HEK293 (cell line): Measurements from ENCODE around the gene SLC1A7.

Source experiments
- BCL6B ChIP-seq: fragments of 450-650 bp; formaldehyde crosslinking; IDR thresholded peaks from 2 replicates; pipeline ENCODE4 v1.5.1; 2017; ENCODE audit warnings: missing biosample characterization, missing genetic modification characterization
- CTCF ChIP-seq: fragments of 450-650 bp; formaldehyde crosslinking; IDR thresholded peaks from 2 replicates; pipeline ENCODE4 v1.5.1; 2016; ENCODE audit warnings: missing biosample characterization, missing genetic modification characterization
- ELK4 ChIP-seq: IDR thresholded peaks from 2 replicates; pipeline ENCODE4 v1.6.1; 2011; ENCODE audit warnings: mild to moderate bottlenecking, low read depth, low read length, borderline replicate concordance
- GLIS2 ChIP-seq: fragments of 450-650 bp; formaldehyde crosslinking; IDR thresholded peaks from 2 replicates; pipeline ENCODE4 v1.5.1; 2016; ENCODE audit warnings: missing biosample characterization, missing genetic modification characterization
- KLF10 ChIP-seq: fragments of 450-650 bp; IDR thresholded peaks from 2 replicates; pipeline ENCODE4 v1.5.1; 2018; ENCODE audit warnings: missing biosample characterization, mild to moderate bottlenecking, missing genetic modification characterization
- PATZ1 ChIP-seq: fragments of 450-650 bp; formaldehyde crosslinking; IDR thresholded peaks from 2 replicates; pipeline ENCODE4 v1.5.1; 2016; ENCODE audit warnings: missing biosample characterization, missing genetic modification characterization
- ZBTB48 ChIP-seq: fragments of 450-650 bp; formaldehyde crosslinking; IDR thresholded peaks from 2 replicates; pipeline ENCODE4 v1.5.1; 2016; ENCODE audit warnings: missing biosample characterization, missing genetic modification characterization
- ZBTB8A ChIP-seq: fragments of 450-650 bp; formaldehyde crosslinking; IDR thresholded peaks from 2 replicates; pipeline ENCODE4 v1.5.1; 2016; ENCODE audit warnings: missing biosample characterization, missing genetic modification characterization
- ZEB2 ChIP-seq: fragments of 450-650 bp; formaldehyde crosslinking; IDR thresholded peaks from 2 replicates; pipeline ENCODE4 v1.5.1; 2016; ENCODE audit warnings: missing biosample characterization, missing genetic modification characterization
- ZNF121 ChIP-seq: fragments of 450-650 bp; formaldehyde crosslinking; IDR thresholded peaks from 2 replicates; pipeline ENCODE4 v1.5.1; 2016; ENCODE audit warnings: missing biosample characterization, missing genetic modification characterization
- ZNF211 ChIP-seq: fragments of 450-650 bp; formaldehyde crosslinking; IDR thresholded peaks from 2 replicates; pipeline ENCODE4 v1.5.1; 2016; ENCODE audit warnings: low read depth, missing biosample characterization, missing genetic modification characterization
- ZNF26 ChIP-seq: fragments of 450-650 bp; formaldehyde crosslinking; IDR thresholded peaks from 2 replicates; pipeline ENCODE4 v1.5.1; 2016; ENCODE audit warnings: missing biosample characterization, missing genetic modification characterization
- ZNF292 ChIP-seq: fragments of 450-650 bp; formaldehyde crosslinking; IDR thresholded peaks from 2 replicates; pipeline ENCODE4 v1.5.1; 2016; ENCODE audit warnings: low read depth, missing biosample characterization, missing genetic modification characterization, borderline replicate concordance
- ZNF785 ChIP-seq: fragments of 450-650 bp; formaldehyde crosslinking; IDR thresholded peaks from 2 replicates; pipeline ENCODE4 v1.5.1; 2016; ENCODE audit warnings: missing biosample characterization, missing genetic modification characterization

- TF ChIP-seq ZNF211 (tag by site-specific recombination) (no peak), CTCF (tag by site-specific recombination) (no peak), ZEB2 (tag by site-specific recombination) (no peak), ZBTB48 (tag by site-specific recombination) (no peak), ZNF26 (tag by site-specific recombination) (no peak), ELK4 (no peak), ZNF292 (tag by site-specific recombination) (no peak), GLIS2 (no peak), ZNF121 (no peak), BCL6B (no peak), ZNF785 (tag by site-specific recombination) (no peak), KLF10 (tag by site-specific recombination) (no peak), ZBTB8A (tag by site-specific recombination) (no peak), PATZ1 (tag by site-specific recombination) (no peak)
Observed at GRCh38 chr1:53104289-53104913, 38.0 kb downstream of the SLC1A7 start.
